Effector memory CD4-positive, alpha-beta T cell (primary cell): ENCODE results near the gene CRACDL.

Source experiments
- DNase-seq, 3 donors: peaks; one replicate each; pipeline ENCODE4 v3.0.0-alpha.2; 2020
- H3K27ac ChIP-seq: 2 replicates; pipeline ENCODE4 v1.7.0; 2013; ENCODE audit warnings: mild to moderate bottlenecking, low read length, moderate library complexity; ENCODE audit not compliant: insufficient read depth, poor library complexity, severe bottlenecking
- H3K27me3 ChIP-seq: replicated peaks from 2 replicates; pipeline ENCODE4 v1.7.0; 2013; ENCODE audit warnings: mild to moderate bottlenecking, low read length; ENCODE audit not compliant: insufficient read depth, control insufficient read depth, poor library complexity, severe bottlenecking
- H3K36me3 ChIP-seq: 2 replicates; pipeline ENCODE4 v1.7.0; 2013; ENCODE audit warnings: mild to moderate bottlenecking, low read length, moderate library complexity; ENCODE audit not compliant: control insufficient read depth, insufficient read depth
- H3K4me1 ChIP-seq: 2 replicates; pipeline ENCODE4 v1.7.0; 2013; ENCODE audit warnings: low read length, mild to moderate bottlenecking; ENCODE audit not compliant: control insufficient read depth, insufficient read depth, poor library complexity, severe bottlenecking
- H3K4me3 ChIP-seq: 2 replicates; pipeline ENCODE4 v1.7.0; 2013; ENCODE audit warnings: low read length, low read depth, mild to moderate bottlenecking; ENCODE audit not compliant: insufficient read depth, poor library complexity, severe bottlenecking
- H3K9me3 ChIP-seq: 2 replicates; pipeline ENCODE4 v1.7.0; 2013; ENCODE audit warnings: mild to moderate bottlenecking, low read length, moderate library complexity; ENCODE audit not compliant: control insufficient read depth

The CRACDL gene

GRCh38 chr2:98866033-98866432 is 70.0 kb downstream of the CRACDL start:
- Histone ChIP-seq H3K27me3 (no peaks in the 10 kb centered on the region), H3K4me3 (no peak overlapping the region), H3K27ac (no peak overlapping the region), H3K9me3 (peaks cover 5% of the 10 kb centered on the region), H3K36me3 (no peaks in the 10 kb centered on the region), H3K4me1 (no peaks in the 10 kb centered on the region)
- no peak for DNase-seq

GRCh38 chr2:98861601-98862000 is 74.4 kb downstream of the CRACDL start:
- Histone ChIP-seq H3K27me3 (no peaks in the 10 kb centered on the region), H3K4me1 (no peaks in the 10 kb centered on the region), H3K9me3 (peaks cover 7% of the 10 kb centered on the region), H3K27ac (no peak overlapping the region), H3K36me3 (no peaks in the 10 kb centered on the region), H3K4me3 (no peak overlapping the region)
- DNase-seq, result no peak

- peaks cover 8% of the 10 kb centered on the region for H3K9me3 ChIP-seq
- no peaks in the 10 kb centered on the region for H3K4me1 ChIP-seq
- no peaks in the 10 kb centered on the region for H3K36me3 ChIP-seq
Observed at GRCh38 chr2:98859323-98859722, 76.7 kb downstream of the CRACDL start.

GRCh38 chr2:98857001-98857400 is 79.0 kb downstream of the CRACDL start:
- Histone ChIP-seq H3K9me3 (peaks cover 8% of the 10 kb centered on the region), H3K27me3 (no peaks in the 10 kb centered on the region), H3K4me1 (no peaks in the 10 kb centered on the region), H3K27ac (no peak overlapping the region), H3K4me3 (no peak overlapping the region), H3K36me3 (no peaks in the 10 kb centered on the region)
- DNase-seq, result no peak

More at GRCh38 chr2:98859323-98859722, 76.7 kb downstream of the CRACDL start:
- Histone ChIP-seq H3K27me3 (no peaks in the 10 kb centered on the region), H3K4me3 (no peak overlapping the region), H3K27ac (no peak overlapping the region)
- no peak for DNase-seq

GRCh38 chr2:98854682-98855081 is 81.3 kb downstream of the CRACDL start:
- DNase-seq, result no peak
- Histone ChIP-seq H3K27ac (no peak overlapping the region), H3K4me3 (no peak overlapping the region), H3K4me1 (no peaks in the 10 kb centered on the region), H3K9me3 (peaks cover 3% of the 10 kb centered on the region), H3K27me3 (no peaks in the 10 kb centered on the region), H3K36me3 (no peaks in the 10 kb centered on the region)

GRCh38 chr2:98852932-98853331 is 83.1 kb downstream of the CRACDL start:
- no peaks in the 10 kb centered on the region for H3K4me1 ChIP-seq
- H3K27ac ChIP-seq, result no peak overlapping the region
- peaks cover 3% of the 10 kb centered on the region for H3K9me3 ChIP-seq
- no peak for DNase-seq
- no peaks in the 10 kb centered on the region for H3K36me3 ChIP-seq
- H3K4me3 ChIP-seq, result no peak overlapping the region
- no peaks in the 10 kb centered on the region for H3K27me3 ChIP-seq

GRCh38 chr2:98850074-98850473 is 86.0 kb downstream of the CRACDL start:
- DNase-seq, result no peak
- Histone ChIP-seq H3K9me3 (no peaks in the 10 kb centered on the region), H3K4me3 (no peak overlapping the region), H3K4me1 (no peaks in the 10 kb centered on the region), H3K36me3 (no peaks in the 10 kb centered on the region), H3K27ac (no peak overlapping the region), H3K27me3 (no peaks in the 10 kb centered on the region)

GRCh38 chr2:98849113-98849512 is 86.9 kb downstream of the CRACDL start:
- no peaks in the 10 kb centered on the region for H3K36me3 ChIP-seq
- H3K9me3 ChIP-seq, result no peaks in the 10 kb centered on the region
- no peak for DNase-seq
- no peaks in the 10 kb centered on the region for H3K4me1 ChIP-seq
- no peaks in the 10 kb centered on the region for H3K27me3 ChIP-seq
- H3K4me3 ChIP-seq, result no peak overlapping the region
- H3K27ac ChIP-seq, result no peak overlapping the region

- no peak for DNase-seq
- no peaks in the 10 kb centered on the region for H3K27me3 ChIP-seq
- no peak overlapping the region for H3K27ac ChIP-seq
- H3K9me3 ChIP-seq, result no peaks in the 10 kb centered on the region
- no peaks in the 10 kb centered on the region for H3K36me3 ChIP-seq
- H3K4me3 ChIP-seq, result no peak overlapping the region
- no peaks in the 10 kb centered on the region for H3K4me1 ChIP-seq
Observed at GRCh38 chr2:98847853-98848252, 88.2 kb downstream of the CRACDL start.

GRCh38 chr2:98846041-98846440 is 90.0 kb downstream of the CRACDL start:
- H3K27ac ChIP-seq, result no peak overlapping the region
- no peaks in the 10 kb centered on the region for H3K27me3 ChIP-seq
- no peak overlapping the region for H3K4me3 ChIP-seq
- no peak for DNase-seq
- no peaks in the 10 kb centered on the region for H3K36me3 ChIP-seq
- H3K9me3 ChIP-seq, result no peaks in the 10 kb centered on the region
- no peaks in the 10 kb centered on the region for H3K4me1 ChIP-seq

- no peak overlapping the region for H3K27ac ChIP-seq
- H3K4me3 ChIP-seq, result no peak overlapping the region
- H3K4me1 ChIP-seq, result no peaks in the 10 kb centered on the region
- DNase-seq, result no peak
- H3K36me3 ChIP-seq, result no peaks in the 10 kb centered on the region
- no peaks in the 10 kb centered on the region for H3K27me3 ChIP-seq
- no peaks in the 10 kb centered on the region for H3K9me3 ChIP-seq
Observed at GRCh38 chr2:98842136-98842535, 93.9 kb downstream of the CRACDL start.
